HG03159 (cell line): ENCODE results near the gene RBMXL3.

Source experiments
- ATAC-seq: cut with Tn5 transposase; IDR thresholded peaks from one replicate; pipeline ENCODE4 v1.9.1; 2021; ENCODE audit warnings: mild to moderate bottlenecking, moderate library complexity; ENCODE audit not compliant: unreplicated experiment

RBMXL3 gene

DNA sequence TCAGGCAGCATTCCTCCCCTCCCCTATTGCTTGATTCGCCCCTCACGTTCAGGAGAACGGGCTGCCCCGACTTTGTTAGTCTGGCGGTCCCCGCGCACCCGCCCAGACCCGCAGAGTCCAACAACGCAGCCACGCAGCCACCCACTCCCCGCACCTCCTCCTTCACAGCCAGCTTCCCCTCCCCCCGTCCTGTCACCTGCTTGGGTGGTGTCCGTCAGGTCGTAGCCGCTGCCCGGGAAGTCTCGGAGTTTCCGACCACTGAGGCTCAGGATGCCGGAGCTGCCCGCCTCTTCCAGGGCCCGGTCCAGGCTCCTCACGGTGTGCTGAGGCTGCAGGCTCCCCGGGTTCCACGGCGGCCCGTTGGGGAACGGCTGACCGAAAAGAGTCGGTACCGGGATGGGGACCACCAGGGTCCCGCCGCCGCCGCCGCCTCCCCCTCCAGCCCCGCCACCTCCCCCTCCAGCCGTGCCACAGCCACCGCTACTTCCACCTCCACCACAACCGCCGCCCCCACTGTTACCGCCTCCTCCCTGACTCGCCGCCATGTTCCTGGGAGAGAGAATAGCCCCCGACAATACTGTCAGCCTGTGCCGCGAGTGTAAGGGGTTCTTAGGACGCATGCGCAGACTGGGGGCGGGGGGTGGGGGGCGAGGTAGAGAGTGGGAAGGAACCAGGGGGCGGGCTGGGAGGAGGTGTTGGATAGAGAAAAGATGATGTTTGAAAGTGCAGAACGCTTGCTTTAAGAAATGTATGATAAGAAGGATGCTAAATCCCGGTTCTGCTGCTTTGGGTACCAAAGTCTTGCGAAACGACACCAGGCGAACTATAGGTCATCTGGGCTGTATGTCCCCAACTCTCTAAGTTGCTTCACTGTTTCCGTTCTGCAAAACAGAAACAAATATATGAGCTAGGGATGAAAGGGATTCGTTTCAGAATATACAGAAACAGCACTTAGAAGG is 44.6 kb downstream of the RBMXL3 start, which contains the start of gene LRCH2:
LRCH2 (minus strand) TSS at position 600 of the 959 bp plus-strand sequence; CDS start at position 545, 55 bp downstream.
- no peak for ATAC-seq

DNA sequence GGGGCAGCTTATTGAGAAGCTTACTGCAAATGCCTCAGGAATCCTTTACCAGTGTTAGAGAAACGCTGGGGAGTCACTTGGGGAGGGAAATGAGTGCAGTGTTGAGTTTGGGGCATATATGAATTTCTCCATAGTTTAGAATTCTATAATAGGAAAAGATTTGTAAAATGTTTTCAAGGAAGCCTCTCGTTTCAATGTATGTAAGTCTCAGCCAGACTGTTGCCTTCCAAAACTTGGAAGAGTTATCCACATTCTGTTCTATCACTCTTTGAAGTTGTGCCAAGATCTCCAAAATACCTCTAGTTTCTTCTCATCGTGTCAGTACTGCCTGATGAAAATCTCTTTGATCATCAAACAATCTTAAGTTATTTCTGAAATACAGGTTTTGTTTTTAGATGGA is 45.3 kb downstream of the RBMXL3 start:
- no peak for ATAC-seq

DNA sequence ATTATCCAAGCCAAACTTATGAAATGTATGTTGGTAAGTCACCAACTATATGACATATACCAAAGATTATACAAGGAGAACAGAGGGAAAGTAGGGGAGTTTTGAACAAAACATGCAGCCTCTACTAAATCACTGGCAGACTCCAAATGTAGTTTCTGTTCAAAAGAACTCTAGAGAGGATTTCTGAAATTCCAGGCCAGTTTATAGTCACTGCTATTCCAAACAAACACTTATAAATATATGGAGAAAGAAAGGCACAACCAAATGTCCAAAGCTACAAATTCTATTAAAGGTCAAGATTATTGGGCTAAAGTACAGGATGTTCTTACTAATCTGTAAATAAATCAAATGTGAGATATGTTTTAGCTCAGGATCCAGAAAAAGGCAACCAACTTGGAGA is 47.4 kb downstream of the RBMXL3 start:
- ATAC-seq = no peak

DNA sequence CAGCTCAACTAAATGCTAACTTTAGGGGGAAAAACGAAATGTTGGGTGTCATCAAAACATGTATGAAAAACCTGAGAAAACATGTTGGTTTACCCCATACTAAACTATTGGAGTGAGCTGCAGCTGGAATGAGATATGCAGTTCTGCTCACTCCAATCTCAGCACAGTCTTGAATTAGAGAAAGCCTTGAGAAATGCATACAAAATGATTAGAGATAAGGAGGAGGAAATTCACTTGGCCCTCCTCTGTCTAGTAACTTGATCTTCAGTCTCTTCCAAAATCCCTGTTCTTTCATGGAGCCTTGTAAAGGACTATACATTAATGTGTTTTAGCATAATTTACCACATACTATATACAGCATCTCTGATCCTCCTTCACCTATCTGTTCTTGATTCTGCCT is 47.8 kb downstream of the RBMXL3 start:
- ATAC-seq = no peak
